Measurements from ENCODE around the gene FARP2. TPM values are rescaled to one million over a fixed set of nuclear protein-coding genes. Genes with fewer than 3 reads are reported as not detected.

FARP2 gene
- total RNA-seq, 1 experiment from 2014 or later = 49.3 TPM

- ChIA-PET CTCF (no interaction called here), POLR2A (no interaction called here), RAD21 (ENCODE audit: low non-redundant PET in 1 of 2, low total read pairs in 2 of 2, uncharacterized antibody in 2 of 2, unreplicated experiment in 2 of 2) (no interaction called here)
- no peak for TF ChIP-seq ATF3 (IDR thresholded peaks at IDR 0.05)
- no peak for TF ChIP-seq JUND (IDR thresholded peaks at IDR 0.05)
- no peak for TF ChIP-seq SP1 (IDR thresholded peaks at IDR 0.05; ENCODE audit: low read depth)
- Histone ChIP-seq H3K79me2 (ENCODE audit: insufficient read depth, low read length) (no peaks in the 10 kb centered on the region), H3K4me2 (ENCODE audit: low read length) (no peak overlapping the region), H2AFZ (ENCODE audit: low read depth, low read length, poor library complexity, severe bottlenecking) (no peak overlapping the region), H3K27ac (ENCODE audit: low read depth, low read length) (no peak overlapping the region), H3K4me1 (ENCODE audit: control insufficient read depth in 1 of 2, insufficient read depth in 2 of 2, low read length in 2 of 2) (no peaks in the 10 kb centered on the region), H3K9me3 (ENCODE audit: control insufficient read depth in 1 of 2, insufficient read depth in 1 of 2, low read depth in 1 of 2, low read length in 2 of 2) (no peaks in the 10 kb centered on the region), H3K9ac (ENCODE audit: low read length) (no peak overlapping the region), H3K9me2 (ENCODE audit: insufficient read depth) (no peaks in the 10 kb centered on the region), H3K36me3 (ENCODE audit: control insufficient read depth in 1 of 2, insufficient read depth in 2 of 2, low read length in 2 of 2) (no peaks in the 10 kb centered on the region), H3K27me3 (ENCODE audit: insufficient read depth, low read length) (no peaks in the 10 kb centered on the region), H4K20me1 (ENCODE audit: insufficient read depth) (no peaks in the 10 kb centered on the region), H3K4me3 (replicated peaks in 1 of 2; ENCODE audit: low read depth in 1 of 2, low read length in 2 of 2) (no peak overlapping the region)
- intact Hi-C loops (cut with micrococcal nuclease) = no loop called here
- ATAC-seq (no peak), DNase-seq (ENCODE audit: low read depth, low spot score) (no peak)
- BruUV-seq (replicated peaks) = no TSS peak
Observed at GRCh38 chr2:241465543-241465942, 109.5 kb downstream of the FARP2 start.

- DNase-seq (ENCODE audit: low read depth, low spot score) (no peak), ATAC-seq (no peak)
- Histone ChIP-seq H3K27me3 (ENCODE audit: insufficient read depth, low read length) (no peaks in the 10 kb centered on the region), H3K4me3 (replicated peaks in 1 of 2; ENCODE audit: low read depth in 1 of 2, low read length in 2 of 2) (no peak overlapping the region), H3K9ac (ENCODE audit: low read length) (no peak overlapping the region), H3K36me3 (ENCODE audit: control insufficient read depth in 1 of 2, insufficient read depth in 2 of 2, low read length in 2 of 2) (no peaks in the 10 kb centered on the region), H2AFZ (ENCODE audit: low read depth, low read length, poor library complexity, severe bottlenecking) (no peak overlapping the region), H3K9me3 (ENCODE audit: control insufficient read depth in 1 of 2, insufficient read depth in 1 of 2, low read depth in 1 of 2, low read length in 2 of 2) (no peaks in the 10 kb centered on the region), H3K27ac (ENCODE audit: low read depth, low read length) (no peak overlapping the region), H3K9me2 (ENCODE audit: insufficient read depth) (no peaks in the 10 kb centered on the region), H3K4me1 (ENCODE audit: control insufficient read depth in 1 of 2, insufficient read depth in 2 of 2, low read length in 2 of 2) (no peaks in the 10 kb centered on the region), H3K4me2 (ENCODE audit: low read length) (no peak overlapping the region), H4K20me1 (ENCODE audit: insufficient read depth) (no peaks in the 10 kb centered on the region), H3K79me2 (ENCODE audit: insufficient read depth, low read length) (no peaks in the 10 kb centered on the region)
- TF ChIP-seq ZFX (IDR thresholded peaks at IDR 0.05) = no peak
- no peak for TF ChIP-seq ATF3 (IDR thresholded peaks at IDR 0.05)
- TF ChIP-seq CEBPB (IDR thresholded peaks at IDR 0.05; ENCODE audit: low read depth) = no peak
- TF ChIP-seq POLR2A (IDR thresholded peaks at IDR 0.05; ENCODE audit: borderline replicate concordance, extremely low read depth, insufficient read depth, insufficient read length) = no peak
- TF ChIP-seq RAD21 (IDR thresholded peaks at IDR 0.05; ENCODE audit: low read depth) = no peak
- no peak for TF ChIP-seq CTCF (IDR thresholded peaks at IDR 0.05 in 2 of 3, conservative IDR thresholded peaks at IDR 0.05 in 1 of 3; ENCODE audit: borderline replicate concordance in 1 of 3, insufficient read depth in 1 of 3, low read depth in 2 of 3, low read length in 2 of 3)
- TF ChIP-seq CBX3 (IDR thresholded peaks at IDR 0.05; ENCODE audit: low read depth) = no peak
- POLR2A ChIA-PET = no interaction called here
- BruUV-seq (replicated peaks) = no TSS peak
- RAD21 ChIA-PET (ENCODE audit: low non-redundant PET in 1 of 2, low total read pairs in 2 of 2, uncharacterized antibody in 2 of 2, unreplicated experiment in 2 of 2) = no interaction called here
- intact Hi-C loops (cut with micrococcal nuclease) = no loop called here
- CTCF ChIA-PET = no interaction called here
Observed at GRCh38 chr2:241466230-241466629, 110.1 kb downstream of the FARP2 start.

All from HCT116 (cell line).